Measurements from ENCODE around the gene STYXL1. TPM values are rescaled to one million over a fixed set of nuclear protein-coding genes. Genes with fewer than 3 reads are reported as not detected.

STYXL1 gene
- total RNA-seq, 2 donors from 2014 or later: 29.8 to 94.5 TPM

GRCh38 chr7:75960372-75960771 lies 87.4 kb downstream of the STYXL1 start:
- H3K9me3 ChIP-seq: no peaks in the 10 kb centered on the region
- DNase-seq (ENCODE audit: low spot score): no peak
- no peaks in the 10 kb centered on the region for H3K36me3 ChIP-seq
- no peaks in the 10 kb centered on the region for H3K27me3 ChIP-seq (replicated peaks; ENCODE audit: insufficient read depth)
- no peak overlapping the region for H3K4me3 ChIP-seq
- WGBS: 91% methylated on average over 6 of the region's 6 CpGs
- intact Hi-C loops (cut with DNase I): no loop called here
- no peak overlapping the region for H3K27ac ChIP-seq
- no peak for TF ChIP-seq POLR2A (IDR thresholded peaks at IDR 0.05)
- TF ChIP-seq, protein P1, sequence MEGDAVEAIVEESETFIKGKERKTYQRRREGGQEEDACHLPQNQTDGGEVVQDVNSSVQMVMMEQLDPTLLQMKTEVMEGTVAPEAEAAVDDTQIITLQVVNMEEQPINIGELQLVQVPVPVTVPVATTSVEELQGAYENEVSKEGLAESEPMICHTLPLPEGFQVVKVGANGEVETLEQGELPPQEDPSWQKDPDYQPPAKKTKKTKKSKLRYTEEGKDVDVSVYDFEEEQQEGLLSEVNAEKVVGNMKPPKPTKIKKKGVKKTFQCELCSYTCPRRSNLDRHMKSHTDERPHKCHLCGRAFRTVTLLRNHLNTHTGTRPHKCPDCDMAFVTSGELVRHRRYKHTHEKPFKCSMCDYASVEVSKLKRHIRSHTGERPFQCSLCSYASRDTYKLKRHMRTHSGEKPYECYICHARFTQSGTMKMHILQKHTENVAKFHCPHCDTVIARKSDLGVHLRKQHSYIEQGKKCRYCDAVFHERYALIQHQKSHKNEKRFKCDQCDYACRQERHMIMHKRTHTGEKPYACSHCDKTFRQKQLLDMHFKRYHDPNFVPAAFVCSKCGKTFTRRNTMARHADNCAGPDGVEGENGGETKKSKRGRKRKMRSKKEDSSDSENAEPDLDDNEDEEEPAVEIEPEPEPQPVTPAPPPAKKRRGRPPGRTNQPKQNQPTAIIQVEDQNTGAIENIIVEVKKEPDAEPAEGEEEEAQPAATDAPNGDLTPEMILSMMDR (IDR thresholded peaks at IDR 0.05): no peak
- TF ChIP-seq POLR2AphosphoS5 (IDR thresholded peaks at IDR 0.05): no peak
- no peaks in the 10 kb centered on the region for H3K4me1 ChIP-seq (replicated peaks)

DNA sequence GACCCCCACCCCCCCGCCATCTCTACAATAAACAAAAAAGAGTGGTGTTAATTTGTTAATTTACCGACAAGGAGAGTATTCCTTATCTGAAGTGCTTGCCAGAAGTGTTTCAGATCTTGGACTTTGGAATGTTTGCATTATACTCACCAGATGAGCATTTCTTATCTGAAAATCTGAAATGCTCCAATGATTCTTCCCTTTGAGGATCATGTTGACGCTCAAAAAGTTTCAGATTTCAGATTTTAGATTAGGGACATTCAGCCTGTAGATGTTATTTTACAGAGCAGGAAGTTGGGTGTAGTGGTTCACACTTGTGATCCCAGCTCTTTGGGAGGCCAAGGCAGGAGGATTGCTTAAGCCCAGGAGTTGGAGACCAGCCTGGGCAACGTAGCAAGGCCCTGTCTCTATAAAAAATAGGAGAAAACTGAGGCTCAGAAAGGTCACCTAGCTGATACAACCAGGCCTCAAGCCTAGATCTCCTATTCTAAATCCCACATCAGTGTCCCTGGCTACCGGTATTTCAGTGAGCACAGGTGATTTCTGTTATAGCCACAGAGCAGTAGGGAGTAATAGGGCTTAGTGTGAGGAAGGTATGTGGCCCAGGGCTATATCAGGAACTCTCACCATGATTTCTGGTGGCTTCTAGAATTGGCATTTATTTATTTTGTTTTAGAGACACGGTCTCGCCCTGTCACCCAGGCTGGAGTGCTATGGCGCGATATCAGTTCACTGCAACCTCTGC lies 88.8 kb downstream of the STYXL1 start:
- no peaks in the 10 kb centered on the region for H3K9me3 ChIP-seq
- no peak overlapping the region for H3K4me3 ChIP-seq
- 75% methylated on average over 9 of the region's 9 CpGs for WGBS
- TF ChIP-seq POLR2A (IDR thresholded peaks at IDR 0.05) (no peak), POLR2AphosphoS5 (IDR thresholded peaks at IDR 0.05) (no peak)
- TF ChIP-seq, protein P1 (IDR thresholded peaks at IDR 0.05): no peak
- intact Hi-C loops (cut with DNase I): no loop called here
- H3K36me3 ChIP-seq: peaks cover 0 to 4% of the 10 kb centered on the region in 2 donors
- no peaks in the 10 kb centered on the region for H3K27me3 ChIP-seq (replicated peaks; ENCODE audit: insufficient read depth)
- no peak for DNase-seq (ENCODE audit: low spot score)
- H3K27ac ChIP-seq: no peak overlapping the region
- no peaks in the 10 kb centered on the region for H3K4me1 ChIP-seq (replicated peaks)

DNA sequence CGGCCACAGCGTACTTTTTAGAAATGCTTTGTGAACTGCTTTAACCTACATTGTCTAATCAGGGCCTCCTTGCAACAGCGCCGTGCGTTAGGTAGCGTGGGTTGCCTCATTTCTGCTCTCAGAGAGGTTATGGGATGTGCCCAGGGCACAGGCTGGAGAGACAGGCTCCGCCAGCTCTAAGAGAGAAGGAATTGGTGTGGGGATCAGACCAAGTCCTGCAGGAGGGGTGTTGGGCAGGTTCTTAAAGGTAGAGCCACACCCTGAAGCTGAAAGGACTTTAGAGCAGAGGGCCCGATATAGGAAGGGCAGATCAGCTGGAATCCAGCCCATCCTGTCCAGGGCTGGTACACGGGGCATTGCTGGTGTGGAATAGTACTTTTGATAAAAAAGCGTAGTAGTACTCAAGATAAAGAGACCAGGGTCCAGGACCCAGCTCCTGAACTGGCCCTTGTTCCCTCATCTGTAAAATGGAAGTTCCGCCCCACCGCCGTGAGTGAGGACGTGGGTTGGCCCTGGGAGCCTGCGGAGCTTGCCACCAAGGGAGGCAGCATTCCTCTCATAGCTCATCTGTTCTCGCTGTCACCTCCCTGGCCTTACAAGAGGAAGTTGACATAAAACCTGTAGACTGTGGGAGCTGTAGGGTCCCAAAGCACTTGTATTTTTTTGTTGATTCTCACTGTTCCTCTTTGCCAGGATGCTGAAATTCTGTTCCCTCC lies 90.6 kb downstream of the STYXL1 start:
- no peak for DNase-seq (ENCODE audit: low spot score)
- WGBS: 72% methylated on average over 16 of the region's 16 CpGs
- no peaks in the 10 kb centered on the region for H3K27me3 ChIP-seq (replicated peaks; ENCODE audit: insufficient read depth)
- no peak overlapping the region for H3K27ac ChIP-seq
- TF ChIP-seq POLR2A (IDR thresholded peaks at IDR 0.05) (no peak), POLR2AphosphoS5 (IDR thresholded peaks at IDR 0.05) (no peak)
- H3K4me1 ChIP-seq (replicated peaks): no peaks in the 10 kb centered on the region
- H3K36me3 ChIP-seq: peaks cover 0 to 4% of the 10 kb centered on the region in 2 donors
- intact Hi-C loops (cut with DNase I): no loop called here
- no peak overlapping the region for H3K4me3 ChIP-seq
- H3K9me3 ChIP-seq: no peaks in the 10 kb centered on the region

DNA sequence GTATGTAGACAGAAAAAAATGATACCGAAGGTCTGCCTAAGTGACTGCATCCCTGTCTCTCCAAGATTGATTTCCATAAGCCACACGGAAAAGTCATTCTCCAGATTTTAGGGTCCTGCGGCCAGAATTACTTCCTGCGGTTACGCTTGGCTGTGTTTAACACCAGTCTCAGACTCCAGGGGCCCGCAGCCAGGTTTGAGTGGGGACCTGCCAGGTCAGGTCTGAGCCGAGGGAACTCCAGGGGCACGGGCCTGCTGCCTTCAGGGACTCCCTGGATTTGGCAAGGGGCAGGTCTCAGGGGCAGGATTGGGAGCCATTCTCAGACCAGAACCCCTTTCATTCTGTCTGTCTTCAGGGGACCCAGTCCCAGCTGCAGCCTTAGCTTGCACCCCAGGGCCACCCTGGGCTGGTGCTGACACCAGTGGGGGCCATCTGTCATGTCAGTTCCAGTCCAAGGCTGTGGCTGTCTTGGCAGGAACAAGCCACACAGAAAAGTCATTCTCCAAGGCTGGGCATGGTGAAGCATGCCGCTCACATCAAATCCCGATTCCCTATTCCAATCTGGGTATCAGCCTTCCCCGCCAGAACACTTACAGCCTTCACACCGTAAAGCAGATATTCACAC lies 92.4 kb downstream of the STYXL1 start:
- H3K4me3 ChIP-seq: no peak overlapping the region
- WGBS: 74% methylated on average over 12 of the region's 12 CpGs
- H3K9me3 ChIP-seq: no peaks in the 10 kb centered on the region
- DNase-seq (ENCODE audit: low spot score): no peak
- H3K27me3 ChIP-seq (replicated peaks; ENCODE audit: insufficient read depth): no peaks in the 10 kb centered on the region
- no peak overlapping the region for H3K27ac ChIP-seq
- TF ChIP-seq POLR2AphosphoS5 (IDR thresholded peaks at IDR 0.05) (no peak), POLR2A (IDR thresholded peaks at IDR 0.05) (no peak)
- TF ChIP-seq, protein P1 (IDR thresholded peaks at IDR 0.05): no peak
- H3K4me1 ChIP-seq (replicated peaks): no peaks in the 10 kb centered on the region
- intact Hi-C loops (cut with DNase I): no loop called here
- H3K36me3 ChIP-seq: peaks cover 0 to 4% of the 10 kb centered on the region in 2 donors

- Histone ChIP-seq H3K27me3 (replicated peaks; ENCODE audit: insufficient read depth) (no peaks in the 10 kb centered on the region), H3K4me3 (no peak overlapping the region), H3K27ac (no peak overlapping the region), H3K36me3 (peaks cover 0 to 4% of the 10 kb centered on the region in 2 donors), H3K4me1 (replicated peaks) (no peaks in the 10 kb centered on the region), H3K9me3 (no peaks in the 10 kb centered on the region)
- no peak for DNase-seq (ENCODE audit: low spot score)
- TF ChIP-seq, protein P1 (IDR thresholded peaks at IDR 0.05): no peak
- TF ChIP-seq POLR2A (IDR thresholded peaks at IDR 0.05) (no peak), POLR2AphosphoS5 (IDR thresholded peaks at IDR 0.05) (no peak)
- WGBS: 87% methylated on average over 11 of the region's 11 CpGs
- intact Hi-C loops (cut with DNase I): no loop called here
These were observed 93.9 kb downstream of the STYXL1 start for GRCh38 chr7:75953931-75954330.

Data from prostate gland (tissue), 2 donors.